Measurements from ENCODE around the gene LIPG.

Gene LIPG

DNA sequence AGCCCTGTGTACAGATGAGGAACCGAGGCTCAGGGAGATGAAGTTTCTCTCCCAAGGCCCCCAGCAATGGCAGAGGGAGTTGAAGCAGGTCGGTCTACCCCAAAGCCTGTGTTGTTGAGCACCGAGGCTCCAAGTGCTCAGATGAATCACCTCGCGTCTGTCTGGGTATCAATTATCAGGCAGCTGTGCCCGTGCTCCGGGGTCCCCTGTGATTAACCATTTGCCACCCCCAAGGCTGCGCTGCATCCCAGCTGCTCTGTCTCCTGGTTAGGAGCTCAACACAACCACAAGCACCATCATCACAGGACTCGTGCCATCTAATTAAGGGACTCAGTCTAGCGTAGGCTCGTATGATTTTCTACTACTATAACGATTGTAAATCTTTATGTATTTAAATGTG, 27.1 kb downstream of the LIPG start:
- Histone ChIP-seq H3K79me2 (ENCODE audit: control insufficient read depth, insufficient read depth, low read length, unreplicated experiment) (no peaks in the 10 kb centered on the region), H3K4me3 (ENCODE audit: low read depth, low read length) (no peak overlapping the region), H3K27me3 (ENCODE audit: insufficient read depth, low read length) (no peaks in the 10 kb centered on the region), H3K27ac (ENCODE audit: low read depth, low read length) (no peak overlapping the region), H3K4me1 (ENCODE audit: control insufficient read depth, insufficient read depth, low read length, unreplicated experiment) (no peaks in the 10 kb centered on the region), H3K36me3 (ENCODE audit: insufficient read depth, low read length) (no peaks in the 10 kb centered on the region), H2AFZ (ENCODE audit: low read length, unreplicated experiment) (no peak overlapping the region)

DNA sequence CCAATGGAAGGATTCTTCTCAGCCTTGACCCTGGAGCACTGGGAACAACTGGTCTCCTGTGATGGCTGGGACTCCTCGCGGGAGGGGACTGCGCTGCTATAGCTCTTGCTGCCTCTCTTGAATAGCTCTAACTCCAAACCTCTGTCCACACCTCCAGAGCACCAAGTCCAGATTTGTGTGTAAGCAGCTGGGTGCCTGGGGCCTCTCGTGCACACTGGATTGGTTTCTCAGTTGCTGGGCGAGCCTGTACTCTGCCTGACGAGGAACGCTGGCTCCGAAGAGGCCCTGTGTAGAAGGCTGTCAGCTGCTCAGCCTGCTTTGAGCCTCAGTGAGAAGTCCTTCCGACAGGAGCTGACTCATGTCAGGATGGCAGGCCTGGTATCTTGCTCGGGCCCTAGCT, 28.8 kb downstream of the LIPG start:
- Histone ChIP-seq H3K36me3 (ENCODE audit: insufficient read depth, low read length) (no peaks in the 10 kb centered on the region), H3K79me2 (ENCODE audit: control insufficient read depth, insufficient read depth, low read length, unreplicated experiment) (no peaks in the 10 kb centered on the region), H3K4me1 (ENCODE audit: control insufficient read depth, insufficient read depth, low read length, unreplicated experiment) (no peaks in the 10 kb centered on the region), H3K27ac (ENCODE audit: low read depth, low read length) (no peak overlapping the region), H2AFZ (ENCODE audit: low read length, unreplicated experiment) (no peak overlapping the region), H3K27me3 (ENCODE audit: insufficient read depth, low read length) (no peaks in the 10 kb centered on the region), H3K4me3 (ENCODE audit: low read depth, low read length) (no peak overlapping the region)

DNA sequence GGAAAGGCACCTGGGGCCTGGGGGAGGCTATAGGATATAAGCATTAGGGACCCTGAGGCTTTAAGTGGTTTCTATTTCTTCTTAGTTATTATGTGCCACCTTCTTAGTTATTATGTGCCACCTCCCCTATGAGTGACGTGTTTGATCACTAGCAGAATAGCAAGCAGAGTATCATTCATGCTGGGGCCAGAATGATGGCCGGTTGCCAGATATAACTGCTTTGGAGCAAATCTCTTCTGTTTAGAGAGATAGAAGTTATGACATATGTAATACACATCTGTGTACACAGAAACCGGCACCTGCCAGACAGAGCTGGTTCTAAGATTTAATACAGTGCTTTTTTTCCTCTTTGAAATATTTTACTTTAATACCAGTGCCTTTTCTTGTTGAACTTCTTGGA, 29.4 kb downstream of the LIPG start:
- Histone ChIP-seq H3K79me2 (ENCODE audit: control insufficient read depth, insufficient read depth, low read length, unreplicated experiment) (no peaks in the 10 kb centered on the region), H3K36me3 (ENCODE audit: insufficient read depth, low read length) (no peaks in the 10 kb centered on the region), H3K4me3 (ENCODE audit: low read depth, low read length) (no peak overlapping the region), H3K27ac (ENCODE audit: low read depth, low read length) (no peak overlapping the region), H3K27me3 (ENCODE audit: insufficient read depth, low read length) (no peaks in the 10 kb centered on the region), H3K4me1 (ENCODE audit: control insufficient read depth, insufficient read depth, low read length, unreplicated experiment) (no peaks in the 10 kb centered on the region), H2AFZ (ENCODE audit: low read length, unreplicated experiment) (no peak overlapping the region)

DNA sequence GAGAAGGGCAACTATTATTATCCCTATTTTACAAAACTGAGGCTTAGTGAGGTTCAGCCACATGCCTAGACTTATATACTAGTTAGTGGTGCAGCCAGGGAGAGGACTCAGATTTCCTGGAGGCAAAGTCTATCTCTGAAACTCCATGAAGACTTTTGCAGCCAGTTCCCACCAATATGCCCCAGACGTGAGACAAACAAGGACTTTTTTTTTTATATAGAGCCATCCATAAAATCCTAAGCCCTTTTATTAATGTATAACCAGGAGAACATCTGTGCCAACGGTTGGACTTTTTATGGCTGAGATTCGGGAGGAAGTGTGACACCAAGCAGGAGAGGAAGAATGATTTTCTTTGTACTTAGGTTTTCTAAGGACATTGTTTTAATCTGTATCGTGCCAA, 29.9 kb downstream of the LIPG start:
- Histone ChIP-seq H3K36me3 (ENCODE audit: insufficient read depth, low read length) (no peaks in the 10 kb centered on the region), H3K4me1 (ENCODE audit: control insufficient read depth, insufficient read depth, low read length, unreplicated experiment) (no peaks in the 10 kb centered on the region), H3K4me3 (ENCODE audit: low read depth, low read length) (no peak overlapping the region), H3K79me2 (ENCODE audit: control insufficient read depth, insufficient read depth, low read length, unreplicated experiment) (no peaks in the 10 kb centered on the region), H3K27me3 (ENCODE audit: insufficient read depth, low read length) (no peaks in the 10 kb centered on the region), H3K27ac (ENCODE audit: low read depth, low read length) (no peak overlapping the region), H2AFZ (ENCODE audit: low read length, unreplicated experiment) (no peak overlapping the region)

DNA sequence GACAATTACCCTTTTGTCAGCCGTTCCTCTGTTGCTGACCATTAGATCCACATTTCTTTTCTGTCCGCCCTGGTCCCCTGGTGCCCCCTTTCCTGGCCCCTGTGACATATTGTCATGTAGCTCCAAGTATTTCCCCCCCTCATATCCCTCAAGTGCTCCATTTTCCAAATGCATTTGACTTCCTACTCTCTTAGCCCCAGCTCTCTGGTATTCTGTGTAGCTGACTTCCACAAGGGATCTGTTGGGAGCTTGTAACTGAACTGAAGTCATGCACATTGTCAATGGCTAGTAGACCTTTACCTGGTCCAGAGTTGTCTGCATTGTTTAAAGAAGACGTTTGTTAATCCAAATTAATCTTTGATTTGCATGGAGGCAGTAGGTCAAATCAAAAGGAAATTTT, 34.8 kb downstream of the LIPG start:
- Histone ChIP-seq H3K4me1 (ENCODE audit: control insufficient read depth, insufficient read depth, low read length, unreplicated experiment) (no peaks in the 10 kb centered on the region), H3K79me2 (ENCODE audit: control insufficient read depth, insufficient read depth, low read length, unreplicated experiment) (no peaks in the 10 kb centered on the region), H3K4me3 (ENCODE audit: low read depth, low read length) (no peak overlapping the region), H3K36me3 (ENCODE audit: insufficient read depth, low read length) (no peaks in the 10 kb centered on the region), H3K27ac (ENCODE audit: low read depth, low read length) (no peak overlapping the region), H2AFZ (ENCODE audit: low read length, unreplicated experiment) (no peak overlapping the region), H3K27me3 (ENCODE audit: insufficient read depth, low read length) (peaks cover 18% of the 10 kb centered on the region; the same call in 1 of the 2 replicates)

DNA sequence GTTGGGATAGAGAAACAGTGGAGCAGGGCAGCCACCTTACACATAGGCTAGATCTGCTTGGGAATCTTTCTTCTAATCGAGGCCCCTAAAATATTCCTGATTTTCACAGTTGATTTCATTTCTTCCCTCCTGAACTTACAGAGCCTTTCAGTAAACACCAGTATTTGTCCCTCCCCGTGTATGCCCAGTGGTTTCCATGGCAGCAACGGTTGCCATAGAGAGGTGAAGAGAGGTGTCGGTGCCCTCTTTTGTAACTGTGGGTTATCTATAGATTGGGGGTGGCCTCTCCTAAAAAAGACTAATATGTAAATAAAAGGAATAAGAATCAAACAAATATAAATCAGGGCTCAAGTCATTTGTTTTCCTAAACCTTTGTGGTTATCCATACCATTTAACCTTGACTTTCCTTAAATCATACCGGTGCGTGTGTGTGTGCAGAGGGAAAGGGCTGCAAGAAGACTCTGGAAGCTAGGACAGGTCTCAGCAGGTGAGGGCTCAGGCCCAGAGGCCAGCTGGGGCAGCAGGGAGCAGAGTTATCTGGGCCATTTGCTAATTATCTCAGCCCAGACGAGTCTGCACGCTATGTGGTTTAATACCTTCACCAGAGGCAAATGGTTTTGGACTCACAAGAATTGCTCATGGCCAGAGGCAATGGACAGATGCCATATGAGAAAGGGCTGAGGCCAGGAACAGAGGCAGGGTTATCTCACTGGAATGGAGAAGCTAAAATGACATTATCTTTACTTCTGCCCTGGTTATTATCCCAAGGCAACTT, 35.5 kb downstream of the LIPG start:
- Histone ChIP-seq H2AFZ (ENCODE audit: low read length, unreplicated experiment) (no peak overlapping the region), H3K27ac (ENCODE audit: low read depth, low read length) (no peak overlapping the region)

DNA sequence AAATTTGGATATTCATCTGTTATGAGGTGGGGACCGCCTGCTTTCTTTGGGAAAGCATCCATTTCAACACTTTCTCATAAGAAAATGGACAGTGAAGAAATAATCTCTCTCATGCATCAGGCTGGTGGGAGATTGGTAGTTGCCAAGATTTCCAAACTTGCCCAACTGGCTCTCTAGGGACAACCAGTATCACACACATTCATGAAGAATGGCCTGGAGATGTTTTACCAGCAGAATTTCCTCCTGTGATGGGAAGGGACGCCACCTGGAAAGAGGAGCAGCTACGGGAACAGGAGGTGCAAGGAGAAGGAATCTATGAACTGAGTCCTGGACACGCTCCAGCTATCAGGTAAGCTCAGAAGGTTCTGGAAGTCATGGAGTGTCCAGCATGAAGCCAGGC, 39.4 kb downstream of the LIPG start:
- Histone ChIP-seq H3K4me3 (ENCODE audit: low read depth, low read length) (no peak overlapping the region), H3K4me1 (ENCODE audit: control insufficient read depth, insufficient read depth, low read length, unreplicated experiment) (no peaks in the 10 kb centered on the region), H3K79me2 (ENCODE audit: control insufficient read depth, insufficient read depth, low read length, unreplicated experiment) (no peaks in the 10 kb centered on the region), H2AFZ (ENCODE audit: low read length, unreplicated experiment) (no peak overlapping the region), H3K27ac (ENCODE audit: low read depth, low read length) (no peak overlapping the region), H3K36me3 (ENCODE audit: insufficient read depth, low read length) (no peaks in the 10 kb centered on the region), H3K27me3 (ENCODE audit: insufficient read depth, low read length) (peaks cover 30% of the 10 kb centered on the region; the same call in 1 of the 2 replicates)

More for the DNA sequence above, 35.5 kb downstream of the LIPG start:
- Histone ChIP-seq H3K36me3 (ENCODE audit: insufficient read depth, low read length) (no peaks in the 10 kb centered on the region), H3K4me1 (ENCODE audit: control insufficient read depth, insufficient read depth, low read length, unreplicated experiment) (no peaks in the 10 kb centered on the region), H3K27me3 (ENCODE audit: insufficient read depth, low read length) (peaks cover 18% of the 10 kb centered on the region; the same call in 1 of the 2 replicates), H3K4me3 (ENCODE audit: low read depth, low read length) (no peak overlapping the region), H3K79me2 (ENCODE audit: control insufficient read depth, insufficient read depth, low read length, unreplicated experiment) (no peaks in the 10 kb centered on the region)

DNA sequence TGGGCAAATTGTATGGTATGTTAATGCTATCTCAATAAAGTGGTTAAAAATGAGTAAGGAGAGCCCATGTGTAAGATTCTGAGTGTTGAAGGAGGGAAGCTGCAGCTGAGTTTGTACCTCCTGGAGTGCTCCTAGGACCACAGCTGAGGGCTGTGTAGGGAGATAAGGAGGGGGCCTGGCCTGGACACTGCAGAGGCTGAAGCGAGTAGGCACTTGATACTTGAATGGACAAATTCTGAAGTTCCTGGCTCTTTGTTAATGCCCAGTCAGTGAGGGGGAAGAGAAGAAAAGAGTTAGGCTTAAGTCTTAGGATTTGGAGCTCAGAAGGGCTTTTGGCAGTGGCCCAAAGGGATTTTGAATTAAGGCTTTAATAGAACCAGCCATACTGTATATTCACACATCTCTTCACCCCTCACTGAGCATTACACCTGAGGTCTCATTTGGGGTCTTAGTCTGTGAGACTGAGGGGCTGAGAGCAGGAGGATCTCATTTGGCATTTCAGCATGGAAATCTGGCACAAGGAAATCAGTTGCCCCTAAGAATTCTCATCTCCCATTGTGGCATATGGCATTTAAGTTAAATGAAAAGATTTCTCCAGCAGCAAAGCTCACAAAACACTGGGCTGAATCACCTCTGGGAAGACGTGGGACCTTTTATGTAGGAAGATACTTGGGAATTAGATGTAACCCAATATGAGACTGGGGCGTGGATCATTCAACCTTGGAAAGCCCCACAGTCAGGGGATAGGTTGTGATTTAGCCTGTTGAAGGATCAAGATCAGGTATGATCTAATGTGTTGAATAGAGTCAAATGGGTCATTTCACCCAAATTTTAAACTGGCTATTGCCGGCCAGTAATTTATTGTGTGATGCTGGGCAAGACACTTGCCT, 46.8 kb downstream of the LIPG start:
- no peak overlapping the region for H3K27ac ChIP-seq (ENCODE audit: low read depth, low read length)
- H3K36me3 ChIP-seq (ENCODE audit: insufficient read depth, low read length): no peaks in the 10 kb centered on the region
- H3K27me3 ChIP-seq (ENCODE audit: insufficient read depth, low read length): peaks cover 13% of the 10 kb centered on the region; the same call in 1 of the 2 replicates
- peaks cover 8% of the 10 kb centered on the region for H3K4me1 ChIP-seq (ENCODE audit: control insufficient read depth, insufficient read depth, low read length, unreplicated experiment)
- H2AFZ ChIP-seq (ENCODE audit: low read length, unreplicated experiment): no peak overlapping the region
- no peak overlapping the region for H3K4me3 ChIP-seq (ENCODE audit: low read depth, low read length)
- H3K79me2 ChIP-seq (ENCODE audit: control insufficient read depth, insufficient read depth, low read length, unreplicated experiment): no peaks in the 10 kb centered on the region

DNA sequence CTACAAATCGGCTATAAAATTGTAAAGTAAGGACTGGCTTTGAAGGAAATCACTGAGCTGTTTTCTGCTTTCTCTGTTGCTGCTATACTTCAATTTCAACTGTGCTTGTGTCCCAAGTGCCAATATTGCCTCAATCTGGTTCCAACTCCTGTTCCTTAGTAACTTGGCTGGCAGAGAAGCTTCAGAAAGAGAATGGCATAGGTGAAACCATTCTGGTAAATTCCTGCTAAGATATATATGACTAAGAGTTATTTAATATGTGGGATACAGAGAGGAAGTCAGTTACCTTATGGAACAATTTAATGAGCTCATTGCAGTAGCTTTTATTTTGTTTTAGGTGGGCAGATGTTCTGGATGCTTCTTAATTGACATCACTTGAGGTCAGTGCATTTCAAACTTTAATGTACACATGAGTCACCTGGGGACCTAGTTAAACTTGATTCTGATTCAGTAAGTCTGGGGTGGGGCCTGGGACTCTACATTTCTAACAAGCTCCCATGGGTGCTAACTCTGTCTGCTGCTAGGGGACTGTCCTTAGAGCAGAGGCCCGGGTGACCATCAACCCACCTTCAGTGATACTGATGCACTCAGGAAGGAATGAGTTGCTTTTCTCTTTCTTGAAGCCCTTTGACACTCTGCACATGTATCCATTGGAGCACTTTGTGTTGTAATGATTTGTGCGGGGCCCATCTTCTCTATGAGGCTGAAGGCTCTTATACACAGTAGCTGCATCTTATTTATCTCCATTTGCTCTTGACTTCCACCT, 47.6 kb downstream of the LIPG start:
- H3K36me3 ChIP-seq (ENCODE audit: insufficient read depth, low read length): no peaks in the 10 kb centered on the region
- no peak overlapping the region for H2AFZ ChIP-seq (ENCODE audit: low read length, unreplicated experiment)
- no peaks in the 10 kb centered on the region for H3K79me2 ChIP-seq (ENCODE audit: control insufficient read depth, insufficient read depth, low read length, unreplicated experiment)
- H3K4me3 ChIP-seq (ENCODE audit: low read depth, low read length): no peak overlapping the region
- peaks cover 13% of the 10 kb centered on the region; the same call in 1 of the 2 replicates for H3K27me3 ChIP-seq (ENCODE audit: insufficient read depth, low read length)
- no peak overlapping the region for H3K27ac ChIP-seq (ENCODE audit: low read depth, low read length)
- H3K4me1 ChIP-seq (ENCODE audit: control insufficient read depth, insufficient read depth, low read length, unreplicated experiment): peaks cover 8% of the 10 kb centered on the region

DNA sequence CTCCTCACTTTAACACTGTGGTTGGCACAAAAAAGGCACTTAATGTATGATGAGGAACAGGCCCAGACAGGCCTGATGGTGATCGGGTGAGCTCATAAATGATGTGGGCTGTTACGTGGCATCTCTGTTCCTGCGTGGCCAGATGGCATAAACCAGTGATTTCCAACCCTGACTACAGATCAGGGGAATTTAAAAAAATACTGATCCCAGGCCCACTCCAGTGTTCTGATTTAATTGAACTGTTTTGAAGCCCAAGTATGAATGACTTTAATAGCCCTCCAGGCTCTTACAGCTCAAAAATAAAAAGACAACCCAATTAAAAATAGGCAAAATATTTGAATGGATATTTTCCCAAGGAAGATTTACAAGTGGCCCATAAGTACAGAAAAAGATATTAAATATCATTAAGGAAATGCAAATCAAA, 48.2 kb downstream of the LIPG start:
- Histone ChIP-seq H3K79me2 (ENCODE audit: control insufficient read depth, insufficient read depth, low read length, unreplicated experiment) (no peaks in the 10 kb centered on the region), H3K4me3 (ENCODE audit: low read depth, low read length) (no peak overlapping the region), H3K36me3 (ENCODE audit: insufficient read depth, low read length) (no peaks in the 10 kb centered on the region), H3K27me3 (ENCODE audit: insufficient read depth, low read length) (peaks cover 13% of the 10 kb centered on the region; the same call in 1 of the 2 replicates), H2AFZ (ENCODE audit: low read length, unreplicated experiment) (no peak overlapping the region), H3K4me1 (ENCODE audit: control insufficient read depth, insufficient read depth, low read length, unreplicated experiment) (peaks cover 8% of the 10 kb centered on the region), H3K27ac (ENCODE audit: low read depth, low read length) (no peak overlapping the region)

Measured in ACC112 (cell line).